Astrocyte (in vitro differentiated cells and primary cell): ENCODE results near the gene POU3F1. TPM values are rescaled to one million over a fixed set of nuclear protein-coding genes. Genes with fewer than 3 reads are reported as not detected.

Source experiments
- DNase-seq: peaks from one replicate; pipeline ENCODE4 v3.0.0-alpha.2; 2010; ENCODE audit warnings: low read depth
- FAIRE-seq: peaks from 2 replicates; lab custom pipeline; 2011; peaks lifted over from hg19 to GRCh38; lab: Jason Lieb, UNC
- H2AFZ ChIP-seq: 2 replicates; pipeline ENCODE4 v1.6.0; 2012; ENCODE audit warnings: low read depth, low read length, inconsistent platforms
- H3K27ac ChIP-seq: 2 replicates; pipeline ENCODE4 v1.5.1; 2011; ENCODE audit warnings: low read depth, low read length, inconsistent platforms
- H3K27me3 ChIP-seq: 2 replicates; pipeline ENCODE4 v1.6.0; 2011; ENCODE audit warnings: low read length, inconsistent platforms; ENCODE audit not compliant: insufficient read depth
- H3K36me3 ChIP-seq: 2 replicates; pipeline ENCODE4 v1.5.1; 2011; ENCODE audit warnings: low read length, inconsistent platforms; ENCODE audit not compliant: insufficient read depth
- H3K4me1 ChIP-seq: 2 replicates; pipeline ENCODE4 v1.5.1; 2011; ENCODE audit warnings: low read length, inconsistent platforms; ENCODE audit not compliant: insufficient read depth
- H3K4me2 ChIP-seq: 2 replicates; pipeline ENCODE4 v1.6.0; 2012; ENCODE audit warnings: low read length, inconsistent platforms
- H3K4me3 ChIP-seq: 2 replicates; pipeline ENCODE4 v1.5.1; 2011; ENCODE audit warnings: low read depth, mild to moderate bottlenecking, low read length, inconsistent platforms; ENCODE audit not compliant: insufficient read depth
- H3K79me2 ChIP-seq: 2 replicates; pipeline ENCODE4 v1.6.0; 2012; ENCODE audit warnings: mild to moderate bottlenecking, low read length, inconsistent platforms; ENCODE audit not compliant: insufficient read depth
- H3K9ac ChIP-seq: 2 replicates; pipeline ENCODE4 v1.6.0; 2012; ENCODE audit warnings: mild to moderate bottlenecking, low read length, inconsistent platforms
- H3K9me3 ChIP-seq: 2 replicates; pipeline ENCODE4 v1.5.1; 2012; ENCODE audit warnings: low read depth, mild to moderate bottlenecking, low read length, inconsistent platforms; ENCODE audit not compliant: insufficient read depth
- H4K20me1 ChIP-seq: 2 replicates; pipeline ENCODE4 v1.6.0; 2012; ENCODE audit warnings: low read length, inconsistent platforms; ENCODE audit not compliant: insufficient read depth
- H3K27ac Mint-ChIP-seq: one replicate; pipeline ENCODE4 v1.8.0; 2021; ENCODE audit warnings: mild to moderate bottlenecking, mixed read lengths; ENCODE audit not compliant: unreplicated experiment
- H3K27me3 Mint-ChIP-seq: one replicate; pipeline ENCODE4 v1.8.0; 2021; ENCODE audit warnings: low read depth, mixed read lengths; ENCODE audit not compliant: unreplicated experiment
- H3K36me3 Mint-ChIP-seq: one replicate; pipeline ENCODE4 v1.8.0; 2021; ENCODE audit warnings: low read depth, mixed read lengths; ENCODE audit not compliant: unreplicated experiment
- H3K4me1 Mint-ChIP-seq: one replicate; pipeline ENCODE4 v1.8.0; 2021; ENCODE audit warnings: low read depth, mixed read lengths; ENCODE audit not compliant: unreplicated experiment
- H3K4me3 Mint-ChIP-seq: one replicate; pipeline ENCODE4 v1.8.0; 2021; ENCODE audit warnings: mild to moderate bottlenecking, moderate library complexity, mixed read lengths; ENCODE audit not compliant: unreplicated experiment
- H3K9me3 Mint-ChIP-seq: one replicate; pipeline ENCODE4 v1.8.0; 2021; ENCODE audit warnings: mild to moderate bottlenecking, mixed read lengths; ENCODE audit not compliant: unreplicated experiment
- CTCF ChIP-seq: IDR thresholded peaks from 2 replicates; pipeline ENCODE4 v1.5.1; 2011; ENCODE audit warnings: low read depth, mild to moderate bottlenecking, inconsistent platforms, low read length, moderate library complexity; ENCODE audit not compliant: insufficient read depth
- EZH2 ChIP-seq: IDR thresholded peaks from 2 replicates; pipeline ENCODE4 v1.6.1; 2012; ENCODE audit warnings: mild to moderate bottlenecking, low read length, inconsistent platforms; ENCODE audit not compliant: insufficient read depth
- total RNA-seq: library from RNA; stranded (reverse); gene quantifications from 2 replicates; pipeline ENCODE4 v1.2.1, GENCODE V29; 2021

The POU3F1 gene
- total RNA-seq, 1 donor from 2014 or later = 2.3 TPM

- no peak overlapping the region for H3K4me3 ChIP-seq
Observed at GRCh38 chr1:38068220-38068979, 21.8 kb upstream of the POU3F1 start.

GRCh38 chr1:38064197-38064903 lies 17.8 kb upstream of the POU3F1 start:
- no peaks in the 10 kb centered on the region for H4K20me1 ChIP-seq
- H3K27ac ChIP-seq = peak overlapping the region; percentile 44
- no peak overlapping the region for H3K4me3 ChIP-seq
- peaks cover 12% of the 10 kb centered on the region for H3K4me1 ChIP-seq
- no peaks in the 10 kb centered on the region for H3K9me3 ChIP-seq
- peak overlapping the region; percentile 40 for H3K4me3 Mint-ChIP-seq
- no peaks in the 10 kb centered on the region for H3K79me2 ChIP-seq
- peaks cover 3% of the 10 kb centered on the region for H3K27me3 Mint-ChIP-seq
- peak overlapping the region; percentile 64 for H3K4me2 ChIP-seq
- peak overlapping the region; percentile 29 for H3K9ac ChIP-seq
- FAIRE-seq = peak; percentile 74
- no peaks in the 10 kb centered on the region for H3K36me3 ChIP-seq
- no peaks in the 10 kb centered on the region for H3K27me3 ChIP-seq
- H3K4me1 Mint-ChIP-seq = peaks cover 24% of the 10 kb centered on the region
- H3K27ac Mint-ChIP-seq = peak overlapping the region; percentile 85
- no peak for TF ChIP-seq EZH2
- TF ChIP-seq CTCF = no peak
- peaks cover 9% of the 10 kb centered on the region for H3K36me3 Mint-ChIP-seq
- DNase-seq = peak; percentile 85
- peak overlapping the region; percentile 72 for H2AFZ ChIP-seq
- H3K9me3 Mint-ChIP-seq = peaks cover 3% of the 10 kb centered on the region

More at GRCh38 chr1:38068220-38068979, 21.8 kb upstream of the POU3F1 start:
- Mint-ChIP-seq H3K4me1 (peaks cover 17% of the 10 kb centered on the region), H3K27me3 (peaks cover 15% of the 10 kb centered on the region), H3K4me3 (no peak overlapping the region), H3K36me3 (peaks cover 9% of the 10 kb centered on the region), H3K27ac (no peak overlapping the region), H3K9me3 (no peaks in the 10 kb centered on the region)
- Histone ChIP-seq H3K27ac (no peak overlapping the region), H3K79me2 (no peaks in the 10 kb centered on the region), H3K4me2 (no peak overlapping the region), H2AFZ (no peak overlapping the region), H3K27me3 (peaks cover 3% of the 10 kb centered on the region), H3K9me3 (no peaks in the 10 kb centered on the region), H4K20me1 (peaks cover 6% of the 10 kb centered on the region), H3K36me3 (no peaks in the 10 kb centered on the region), H3K4me1 (peaks cover 12% of the 10 kb centered on the region), H3K9ac (no peak overlapping the region)
- DNase-seq (no peak), FAIRE-seq (no peak)
- no peak for TF ChIP-seq CTCF
- TF ChIP-seq EZH2 = no peak
